Right lobe of liver (tissue), 4 donors: Measurements from ENCODE around the gene FAM24A.

Experiments
- POLR2A ChIP-seq: fragments of 450-650 bp; IDR thresholded peaks from one replicate; pipeline ENCODE4 v1.6.1; 2017; ENCODE audit warnings: antibody characterized with exemption, mild to moderate bottlenecking
- TF ChIP-seq, protein P1 (sequence below), 4 donors: fragments of 200-600 bp in 3 of 4; fragments of 450-650 bp in 1 of 4; IDR thresholded peaks; one replicate each; pipeline versions ENCODE4 v1.5.1 to v1.8.0; 2016 to 2022; ENCODE audit warnings: antibody characterized with exemption in 4 of 4, mild to moderate bottlenecking in 2 of 4
- donor health status: DM: no; HTN: no; CAD: no.
- donor health status: DM: no; HTN: no; CAD: no.
- donor health status: DM: no; HTN: yes; CAD: no.

GRCh38 chr10:122954731-122955050 is 44.3 kb downstream of the FAM24A start:
- TF ChIP-seq, protein P1, sequence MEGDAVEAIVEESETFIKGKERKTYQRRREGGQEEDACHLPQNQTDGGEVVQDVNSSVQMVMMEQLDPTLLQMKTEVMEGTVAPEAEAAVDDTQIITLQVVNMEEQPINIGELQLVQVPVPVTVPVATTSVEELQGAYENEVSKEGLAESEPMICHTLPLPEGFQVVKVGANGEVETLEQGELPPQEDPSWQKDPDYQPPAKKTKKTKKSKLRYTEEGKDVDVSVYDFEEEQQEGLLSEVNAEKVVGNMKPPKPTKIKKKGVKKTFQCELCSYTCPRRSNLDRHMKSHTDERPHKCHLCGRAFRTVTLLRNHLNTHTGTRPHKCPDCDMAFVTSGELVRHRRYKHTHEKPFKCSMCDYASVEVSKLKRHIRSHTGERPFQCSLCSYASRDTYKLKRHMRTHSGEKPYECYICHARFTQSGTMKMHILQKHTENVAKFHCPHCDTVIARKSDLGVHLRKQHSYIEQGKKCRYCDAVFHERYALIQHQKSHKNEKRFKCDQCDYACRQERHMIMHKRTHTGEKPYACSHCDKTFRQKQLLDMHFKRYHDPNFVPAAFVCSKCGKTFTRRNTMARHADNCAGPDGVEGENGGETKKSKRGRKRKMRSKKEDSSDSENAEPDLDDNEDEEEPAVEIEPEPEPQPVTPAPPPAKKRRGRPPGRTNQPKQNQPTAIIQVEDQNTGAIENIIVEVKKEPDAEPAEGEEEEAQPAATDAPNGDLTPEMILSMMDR (IDR thresholded peaks at IDR 0.05) = no peak
- TF ChIP-seq POLR2A = no peak
